GM15510 (cell line): ENCODE measurements around the gene ZNF831.

Source experiments
- POLR2A ChIP-seq: IDR thresholded peaks from 3 replicates; pipeline ENCODE4 v1.6.1; 2011; ENCODE audit warnings: borderline replicate concordance; ENCODE audit not compliant: insufficient read length; ENCODE audit errors: extremely low read depth

ZNF831 gene

DNA sequence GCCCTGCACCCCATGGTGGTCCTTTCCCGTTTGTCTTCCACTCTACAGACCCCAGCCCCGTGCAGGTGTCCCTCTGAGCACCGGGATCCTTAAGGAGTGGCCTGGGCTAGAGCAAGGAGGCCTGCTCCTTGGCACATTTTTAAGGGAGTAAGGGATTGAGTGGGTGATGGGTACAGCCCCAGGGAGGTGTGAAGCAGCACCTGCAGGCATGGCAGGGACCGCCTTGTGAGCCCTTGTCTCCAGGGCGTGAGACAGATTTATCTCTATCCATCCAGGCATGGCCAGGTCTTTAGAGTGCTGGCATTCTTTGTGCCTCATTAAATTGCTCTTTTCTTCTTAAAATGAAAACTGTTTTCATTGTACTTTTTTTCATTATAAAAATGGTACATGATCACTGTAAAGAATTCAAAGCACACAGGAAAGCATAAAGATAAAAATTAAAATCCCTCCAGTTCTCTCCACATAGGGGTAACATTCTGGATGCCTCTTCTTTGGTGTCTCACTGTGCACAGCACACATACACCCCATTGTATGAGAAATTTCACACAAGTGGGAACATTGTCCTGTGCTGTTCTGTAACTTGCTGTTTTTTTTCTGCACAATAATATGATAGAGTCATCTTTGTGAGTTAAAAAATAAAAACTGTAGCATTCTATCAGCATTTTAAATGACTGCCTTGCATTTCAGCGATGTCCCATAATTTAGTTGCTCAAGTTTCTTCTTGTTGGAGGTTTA is 31.9 kb upstream of the ZNF831 start:
- TF ChIP-seq POLR2A: no peak

DNA sequence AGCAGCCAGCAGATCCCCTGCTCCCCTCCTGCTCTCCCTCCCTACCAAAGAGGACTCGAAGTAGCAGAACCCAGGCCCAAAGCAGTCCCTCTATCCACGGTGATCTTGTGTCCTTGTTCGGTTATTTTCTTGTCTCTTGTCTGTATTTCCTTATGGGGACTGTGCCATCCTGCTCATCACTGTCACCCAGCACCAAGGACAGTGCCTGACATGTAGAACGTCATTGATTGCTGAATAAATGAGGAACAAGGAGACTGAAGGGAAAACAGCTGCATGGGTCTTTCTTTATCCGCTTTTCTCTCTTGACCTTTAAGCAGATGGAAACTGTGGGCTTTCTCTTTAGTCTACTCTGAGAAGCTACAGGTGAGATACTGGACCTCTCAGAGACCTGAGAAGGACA is 29.4 kb upstream of the ZNF831 start:
- no peak for TF ChIP-seq POLR2A

DNA sequence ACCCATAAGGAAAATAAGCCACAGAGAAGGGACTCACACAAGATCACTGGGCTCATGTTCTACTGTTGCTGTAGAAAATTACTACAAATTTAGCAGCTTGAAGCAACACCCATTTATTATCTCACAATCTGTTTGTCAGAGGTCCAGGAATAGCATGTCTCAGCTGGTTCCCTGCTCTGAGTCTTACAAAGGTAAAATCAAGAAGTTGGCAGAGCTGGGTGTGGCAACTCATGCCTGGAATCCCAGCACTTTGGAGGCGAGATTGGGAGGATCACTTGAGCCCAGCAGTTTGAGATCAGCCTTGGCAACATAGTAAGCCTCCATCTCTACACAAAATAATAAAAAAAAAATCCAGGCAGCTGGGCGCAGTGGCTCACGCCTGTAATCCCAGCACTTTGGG is 28.5 kb upstream of the ZNF831 start:
- TF ChIP-seq POLR2A: no peak

DNA sequence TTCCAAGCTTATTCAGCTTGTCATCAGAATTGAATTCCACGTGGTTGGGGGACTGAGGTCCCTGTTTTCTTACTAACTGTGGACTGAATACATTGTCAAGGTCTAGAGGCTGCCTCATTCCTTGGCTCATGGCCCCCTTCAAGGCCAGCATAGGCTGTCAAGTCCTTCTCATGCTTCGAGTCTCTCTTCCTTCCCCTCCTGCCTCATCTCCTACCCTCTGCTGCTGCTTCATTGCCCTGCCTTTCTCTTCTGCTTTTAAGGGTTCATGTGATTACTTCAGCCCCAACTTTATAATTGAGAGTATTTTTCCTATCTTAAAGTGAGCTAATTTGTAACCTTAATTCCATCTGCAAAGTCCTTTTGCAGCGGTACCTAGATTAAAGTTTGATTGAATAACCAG is 27.6 kb upstream of the ZNF831 start:
- no peak for TF ChIP-seq POLR2A

DNA sequence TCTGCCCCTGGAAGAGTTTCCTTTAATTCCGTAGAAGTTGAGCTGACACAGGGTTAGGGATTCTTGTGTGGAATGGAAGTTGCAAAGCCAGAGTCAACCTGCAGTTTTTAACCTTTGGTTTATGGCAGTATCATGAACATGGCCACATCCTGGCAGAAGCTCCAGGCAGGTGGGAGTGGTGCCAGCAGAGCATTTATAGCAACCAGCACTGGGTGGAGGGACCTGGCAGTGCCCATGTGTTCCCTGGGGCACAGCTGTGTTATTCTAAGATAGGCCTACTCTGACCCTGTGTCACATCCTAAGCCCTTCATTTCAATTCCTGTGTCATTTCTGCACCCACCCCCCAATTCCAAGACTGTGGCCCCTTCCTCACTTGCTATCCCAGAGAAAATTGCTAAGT is 26.1 kb upstream of the ZNF831 start:
- TF ChIP-seq POLR2A: no peak

DNA sequence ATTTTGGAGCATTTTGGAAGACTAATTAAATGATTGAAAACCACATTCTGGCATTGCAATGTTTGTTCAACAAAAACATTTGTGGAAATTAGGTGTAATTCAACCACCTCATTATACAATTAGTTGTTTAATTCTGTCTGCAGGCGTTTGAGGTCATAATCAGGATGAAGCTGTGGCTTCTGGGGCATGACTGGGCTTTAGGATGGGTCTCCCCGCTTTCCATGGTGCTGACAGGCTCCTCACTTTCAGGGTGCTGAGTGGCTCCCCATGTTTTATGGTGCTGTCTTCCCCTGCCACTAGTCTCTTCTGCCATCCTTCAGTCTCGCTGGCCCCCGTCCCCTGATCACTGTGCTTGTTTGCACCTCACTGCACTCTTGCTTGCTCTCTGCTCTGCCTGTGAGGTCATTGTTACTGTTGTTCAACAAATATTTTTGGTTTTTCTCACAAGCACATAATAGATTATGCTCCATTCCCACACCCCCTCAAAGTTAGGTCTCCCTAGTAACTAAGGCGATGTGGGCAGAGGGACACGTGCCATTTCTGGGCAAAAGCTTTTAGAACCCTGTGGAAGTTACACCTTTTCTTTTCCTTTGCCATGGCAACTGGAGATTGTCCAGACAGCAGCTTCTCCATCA is 25.4 kb upstream of the ZNF831 start:
- TF ChIP-seq POLR2A: no peak

DNA sequence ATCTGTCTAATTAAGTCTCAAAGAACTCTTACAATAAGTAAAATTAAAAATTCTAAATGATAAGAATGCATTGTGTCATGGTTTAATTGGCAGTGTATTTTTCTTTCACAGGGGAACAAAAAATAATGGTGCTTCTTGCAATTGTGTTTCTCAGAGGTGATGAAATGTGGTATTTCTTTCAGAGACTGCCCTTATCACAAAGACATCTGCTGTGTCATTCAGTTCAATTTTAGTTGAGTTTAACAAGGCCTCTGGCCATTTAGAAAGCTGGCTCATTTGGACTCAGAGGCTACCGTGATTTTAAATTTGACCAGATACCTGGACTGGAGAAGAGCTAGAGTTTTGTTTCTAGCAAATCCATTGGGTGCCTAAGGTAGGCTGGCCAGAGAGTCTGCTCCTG is 23.6 kb upstream of the ZNF831 start:
- no peak for TF ChIP-seq POLR2A

DNA sequence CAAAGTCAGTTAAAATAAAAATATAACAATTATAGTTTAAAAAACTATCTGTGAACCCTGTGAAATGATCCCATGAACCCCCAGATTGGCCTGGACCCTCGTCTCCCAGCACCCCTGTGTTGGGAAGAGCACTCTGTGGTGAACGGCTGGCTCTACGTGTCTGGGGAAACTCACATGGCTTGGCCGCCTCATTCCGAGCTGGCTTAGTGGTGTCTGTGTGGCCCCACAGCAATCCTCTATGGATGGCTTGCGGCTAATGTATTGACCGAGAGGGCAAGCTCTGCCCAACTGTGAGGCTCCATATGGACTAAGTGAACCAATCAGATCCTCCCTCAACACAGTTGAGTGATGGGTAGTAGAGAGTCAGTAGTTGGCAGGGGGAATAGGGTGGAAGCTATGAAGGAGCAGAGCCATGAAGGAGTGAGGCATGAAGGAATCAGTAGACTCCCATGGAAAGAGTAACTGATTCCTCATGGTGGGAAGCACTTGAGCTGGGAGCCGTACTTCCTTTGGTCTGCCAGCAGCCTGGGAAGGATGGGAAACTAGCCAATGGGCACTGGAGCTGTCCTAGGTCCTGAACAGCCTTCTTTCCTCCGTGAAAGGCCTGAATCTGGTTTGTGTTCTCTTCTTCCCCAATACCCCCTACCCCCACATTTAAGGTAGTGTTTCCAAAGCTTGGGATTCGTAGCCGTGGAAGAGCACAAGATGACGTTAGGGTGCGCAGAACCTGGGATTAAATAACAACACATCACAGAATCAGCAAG is 21.6 kb upstream of the ZNF831 start:
- no peak for TF ChIP-seq POLR2A

DNA sequence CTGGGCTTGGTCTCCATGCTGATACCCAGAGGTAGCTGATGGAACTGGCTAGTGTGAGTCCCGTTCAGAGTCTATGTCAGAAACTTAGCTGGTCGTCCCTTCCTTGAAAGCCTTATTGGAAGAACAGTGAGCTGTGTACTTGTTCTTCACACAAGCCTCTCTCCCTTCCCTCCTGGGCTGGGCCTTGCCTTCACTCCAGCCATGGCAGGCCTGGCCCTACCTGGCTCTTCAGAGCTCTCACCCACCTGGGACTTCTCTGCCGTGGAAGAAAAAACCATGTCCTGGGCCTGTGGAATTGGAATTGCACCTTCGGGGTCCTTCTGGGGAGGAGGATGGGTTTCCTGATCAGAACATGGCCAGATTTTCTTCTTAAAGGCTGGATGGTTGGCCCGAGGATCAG is 20.3 kb upstream of the ZNF831 start:
- TF ChIP-seq POLR2A: no peak

DNA sequence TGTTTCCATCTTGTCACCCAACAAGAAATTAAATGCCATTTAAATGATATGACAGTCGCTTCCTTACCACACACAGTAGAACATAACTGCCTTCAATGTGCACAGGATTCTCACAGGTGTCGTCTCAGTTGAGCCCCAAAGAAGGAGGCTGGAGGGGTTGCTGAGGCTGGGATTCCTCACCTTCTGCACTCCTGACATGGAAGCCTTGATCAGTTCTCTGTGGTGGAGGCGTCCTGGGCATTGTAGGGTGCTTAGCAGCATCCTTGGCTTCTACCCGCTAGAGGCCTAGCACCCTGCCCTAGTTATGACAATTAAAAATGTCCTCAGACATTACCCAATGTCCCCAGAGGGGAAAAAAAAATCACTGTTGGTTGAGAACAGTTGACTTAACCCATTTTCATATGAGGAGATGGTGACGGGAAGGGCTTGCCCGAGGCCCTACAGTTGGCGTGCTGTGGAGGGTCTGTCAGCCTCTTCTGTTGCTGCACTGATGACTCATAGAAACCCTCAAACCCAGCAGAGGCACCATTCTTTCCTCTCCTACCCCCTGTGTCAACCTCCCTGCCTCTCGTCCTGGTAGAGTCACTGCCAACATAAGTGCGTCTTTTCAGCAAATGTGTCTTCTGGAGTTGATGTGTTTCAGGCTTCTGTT is 19.3 kb upstream of the ZNF831 start:
- no peak for TF ChIP-seq POLR2A

DNA sequence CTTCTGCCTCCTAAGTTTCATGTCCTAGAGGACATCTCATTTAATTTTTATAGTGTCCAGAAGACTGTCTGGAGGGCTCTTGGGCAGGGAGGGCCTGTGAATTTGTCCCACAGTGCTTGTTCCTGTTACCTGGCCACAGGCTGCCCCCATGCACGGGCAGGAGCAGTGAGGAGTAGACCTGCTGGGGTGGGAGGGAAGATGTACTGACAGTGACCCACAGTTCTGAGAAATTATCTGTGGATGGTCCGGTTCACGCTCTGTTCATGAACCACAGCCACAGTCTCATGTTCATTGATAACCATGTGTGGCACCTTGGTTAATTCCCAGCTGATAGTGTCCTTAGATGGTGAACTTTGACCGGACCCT is 18.8 kb upstream of the ZNF831 start:
- no peak for TF ChIP-seq POLR2A

DNA sequence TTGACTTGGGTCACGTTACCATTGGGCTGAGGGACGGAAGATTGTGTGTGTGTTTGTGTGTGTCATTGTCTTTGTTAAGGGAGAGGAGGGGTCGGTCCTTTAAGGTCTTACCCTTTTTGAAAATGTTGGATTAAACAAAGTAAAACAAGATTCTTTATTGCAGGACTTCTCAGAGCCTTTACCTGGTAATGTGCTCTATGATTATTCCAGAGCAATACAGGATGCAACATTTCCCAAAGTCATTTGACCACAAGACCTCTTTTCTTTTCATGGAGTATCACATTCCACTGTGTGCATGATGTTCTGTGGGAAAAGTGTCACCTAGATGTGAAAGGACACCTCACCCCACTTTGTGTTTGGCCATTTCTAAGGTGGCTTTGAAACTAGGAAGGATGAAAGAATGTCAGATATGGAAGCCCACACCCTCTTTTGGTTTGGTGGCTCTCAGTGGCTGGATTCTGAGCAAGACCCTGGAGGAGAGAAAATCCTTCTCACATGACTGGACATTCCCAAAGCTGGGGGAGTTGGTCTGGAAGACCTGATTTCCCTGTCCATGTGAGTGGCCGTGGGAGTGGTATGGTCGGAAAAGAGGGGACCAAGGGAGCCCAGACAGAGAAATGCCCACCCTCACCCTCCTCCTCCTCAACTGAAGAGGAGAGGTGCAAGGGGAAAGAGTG is 18.2 kb upstream of the ZNF831 start:
- TF ChIP-seq POLR2A: no peak

DNA sequence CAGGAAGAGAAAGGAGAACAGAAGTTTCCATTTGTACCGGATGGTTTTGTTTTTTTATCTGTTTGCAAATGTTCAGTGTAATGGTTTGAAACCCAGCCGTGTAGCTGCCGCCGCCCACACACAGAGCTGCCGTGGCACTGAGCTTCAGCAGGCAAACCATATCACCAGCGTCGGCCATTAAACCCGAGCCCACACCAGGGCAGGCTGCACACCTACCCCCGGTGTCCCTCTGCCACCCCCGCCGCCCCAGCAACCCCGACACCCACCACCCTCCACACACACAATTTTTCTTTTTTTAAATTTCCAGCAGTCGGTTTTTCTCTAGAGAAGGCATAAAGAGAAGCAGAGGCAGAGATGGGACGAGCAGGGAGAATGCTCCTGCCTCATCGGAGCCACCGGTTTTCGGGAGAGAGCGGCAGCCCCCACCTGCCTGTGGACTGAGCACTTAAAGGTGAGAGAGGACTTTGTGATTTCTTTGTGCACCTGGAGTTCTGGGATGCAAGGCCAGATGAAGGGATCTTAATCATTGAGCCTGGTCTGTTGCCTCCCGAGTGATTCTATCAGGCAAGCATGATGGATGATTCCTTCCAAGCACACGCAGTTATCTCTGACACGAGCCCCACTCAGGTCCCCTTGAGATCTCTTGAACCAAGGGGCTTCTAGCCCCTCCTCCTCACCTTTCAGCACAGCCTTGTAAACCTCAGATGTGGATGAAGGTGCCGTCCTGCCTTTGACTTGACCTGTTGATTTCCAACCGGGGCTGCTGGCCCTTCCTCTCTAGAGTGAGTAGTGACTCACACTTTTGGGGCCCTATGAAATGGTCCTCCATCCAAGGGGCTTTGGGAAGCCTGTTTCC is 17.5 kb upstream of the ZNF831 start:
- no peak for TF ChIP-seq POLR2A

DNA sequence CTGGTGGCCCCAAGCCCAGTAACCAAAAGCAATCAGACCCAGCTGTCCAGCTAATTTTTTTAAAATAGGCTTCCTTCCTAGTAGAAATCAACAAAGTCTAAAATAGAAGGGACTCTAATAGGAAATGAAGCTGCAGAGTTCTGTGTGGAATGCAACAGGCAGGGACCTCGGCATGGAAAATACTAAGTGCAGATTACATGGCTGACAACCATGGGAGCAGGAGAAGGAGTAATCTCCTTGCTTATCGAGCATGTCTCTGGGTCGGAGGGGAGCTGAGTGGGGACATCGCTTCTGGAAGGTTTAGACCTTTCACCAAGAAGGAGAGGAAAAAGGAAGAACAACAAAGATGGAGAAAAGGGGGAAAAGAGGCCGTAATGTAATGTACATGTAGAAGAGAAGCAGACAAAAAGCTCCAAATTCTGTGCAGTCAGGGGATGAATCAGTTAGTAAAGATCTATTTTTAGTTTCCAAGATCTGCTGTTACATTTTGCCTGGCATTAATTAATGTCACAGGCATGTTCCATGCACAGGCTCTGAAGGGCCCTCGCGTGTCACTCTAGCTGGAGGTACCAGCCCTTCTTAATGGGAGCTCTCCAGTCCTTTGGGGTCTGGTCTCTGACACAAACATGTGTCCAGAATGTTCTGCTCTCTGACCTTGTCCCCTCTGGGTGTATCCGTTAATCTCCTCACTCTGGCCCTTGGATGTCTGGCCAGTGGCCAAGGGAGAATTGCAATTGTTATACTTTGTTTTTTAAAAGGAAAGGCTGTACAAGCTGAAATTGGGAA is 16.6 kb upstream of the ZNF831 start:
- no peak for TF ChIP-seq POLR2A

DNA sequence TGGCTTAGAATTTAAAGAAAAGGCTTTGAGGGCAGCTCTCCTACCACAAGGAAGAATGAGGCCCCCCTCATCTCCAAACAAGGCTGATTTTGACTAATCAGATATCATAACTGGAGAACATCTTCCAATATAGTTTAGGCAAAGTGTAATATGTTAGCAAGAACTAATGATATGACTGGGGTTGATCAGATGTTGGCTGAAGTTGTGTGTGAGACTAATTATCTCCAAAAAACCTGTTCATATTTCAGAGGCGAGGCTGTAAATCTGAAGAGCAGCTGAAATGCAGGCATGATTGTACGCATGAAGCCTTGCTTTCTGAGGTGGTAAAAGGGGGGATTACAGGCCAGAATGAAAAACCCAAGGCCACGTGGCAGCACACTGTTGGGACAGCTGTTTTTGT is 16.0 kb upstream of the ZNF831 start:
- no peak for TF ChIP-seq POLR2A
